Epithelial cell of esophagus (primary cell): ENCODE data around the gene MAPK9.

Experiments
- DNase-seq: peaks from one replicate; pipeline ENCODE4 v3.0.0; 2010; ENCODE audit warnings: low read depth
- H3K4me3 ChIP-seq: 2 replicates; pipeline ENCODE4 v1.5.1; 2011; ENCODE audit warnings: mild to moderate bottlenecking, low read length, control low read depth
- TF ChIP-seq, protein P1 (sequence below): IDR thresholded peaks from 2 replicates; pipeline ENCODE4 v1.5.1; 2011; ENCODE audit warnings: low read depth, mild to moderate bottlenecking, low read length, control low read depth, inconsistent platforms; ENCODE audit not compliant: insufficient read depth; ENCODE audit errors: missing control alignments

MAPK9 gene

DNA sequence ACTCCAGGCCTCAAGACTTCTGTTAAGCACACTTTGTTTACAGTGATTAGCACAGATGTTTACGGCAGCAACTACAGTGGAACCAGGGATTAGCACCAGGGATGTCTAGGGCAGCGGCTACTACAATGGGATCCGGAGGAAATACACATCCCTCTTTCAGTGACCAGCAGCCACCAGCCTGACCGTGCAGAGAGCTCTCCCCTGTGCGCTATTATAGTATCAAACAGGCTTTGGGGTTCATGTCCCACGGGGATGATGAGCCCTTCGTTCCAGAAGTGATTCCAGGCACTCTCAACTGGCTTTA is 39.7 kb upstream of the MAPK9 start:
- DNase-seq: no peak
- H3K4me3 ChIP-seq: no peak overlapping the region
- TF ChIP-seq, protein P1, sequence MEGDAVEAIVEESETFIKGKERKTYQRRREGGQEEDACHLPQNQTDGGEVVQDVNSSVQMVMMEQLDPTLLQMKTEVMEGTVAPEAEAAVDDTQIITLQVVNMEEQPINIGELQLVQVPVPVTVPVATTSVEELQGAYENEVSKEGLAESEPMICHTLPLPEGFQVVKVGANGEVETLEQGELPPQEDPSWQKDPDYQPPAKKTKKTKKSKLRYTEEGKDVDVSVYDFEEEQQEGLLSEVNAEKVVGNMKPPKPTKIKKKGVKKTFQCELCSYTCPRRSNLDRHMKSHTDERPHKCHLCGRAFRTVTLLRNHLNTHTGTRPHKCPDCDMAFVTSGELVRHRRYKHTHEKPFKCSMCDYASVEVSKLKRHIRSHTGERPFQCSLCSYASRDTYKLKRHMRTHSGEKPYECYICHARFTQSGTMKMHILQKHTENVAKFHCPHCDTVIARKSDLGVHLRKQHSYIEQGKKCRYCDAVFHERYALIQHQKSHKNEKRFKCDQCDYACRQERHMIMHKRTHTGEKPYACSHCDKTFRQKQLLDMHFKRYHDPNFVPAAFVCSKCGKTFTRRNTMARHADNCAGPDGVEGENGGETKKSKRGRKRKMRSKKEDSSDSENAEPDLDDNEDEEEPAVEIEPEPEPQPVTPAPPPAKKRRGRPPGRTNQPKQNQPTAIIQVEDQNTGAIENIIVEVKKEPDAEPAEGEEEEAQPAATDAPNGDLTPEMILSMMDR: no peak

DNA sequence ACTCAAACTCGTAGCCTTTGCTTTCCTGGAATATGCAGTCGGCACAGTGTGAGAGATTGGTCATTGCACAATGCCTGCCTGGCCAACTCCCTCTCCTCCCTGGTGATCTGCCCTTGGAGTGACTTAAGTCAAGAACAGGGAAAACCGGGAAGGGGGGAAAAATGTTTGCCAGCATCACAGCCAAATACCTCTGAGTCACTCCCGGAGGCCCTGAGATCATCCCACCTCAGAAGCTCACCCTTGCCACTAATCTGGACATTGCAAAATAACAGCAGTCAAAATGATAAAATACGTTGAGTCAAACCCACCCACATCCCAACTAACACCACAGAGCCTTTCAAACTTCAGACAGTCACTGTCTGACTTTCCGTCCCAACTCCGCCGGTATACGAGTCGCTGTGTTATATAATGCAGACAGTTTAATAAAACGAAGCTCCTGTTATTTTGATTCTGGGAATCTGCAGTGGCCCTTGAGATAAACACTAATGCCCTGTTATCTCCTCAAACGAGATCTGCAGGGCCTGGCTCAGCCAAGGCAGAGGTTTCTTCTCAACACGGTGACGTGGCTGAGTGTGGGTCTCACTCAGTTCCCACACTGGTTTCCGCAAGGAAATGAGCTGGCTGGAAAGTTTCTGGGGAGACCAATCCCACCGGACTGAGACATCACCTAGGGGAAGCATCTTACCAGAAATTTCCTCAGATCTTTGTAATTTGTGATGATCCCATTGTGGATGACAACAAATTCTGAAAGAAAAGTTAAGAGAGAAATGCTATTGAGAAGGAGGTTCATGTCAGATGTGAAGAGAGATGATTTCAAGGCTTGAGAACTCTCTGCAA is 39.1 kb upstream of the MAPK9 start:
- TF ChIP-seq, protein P1: no peak
- DNase-seq: peak; percentile 56

DNA sequence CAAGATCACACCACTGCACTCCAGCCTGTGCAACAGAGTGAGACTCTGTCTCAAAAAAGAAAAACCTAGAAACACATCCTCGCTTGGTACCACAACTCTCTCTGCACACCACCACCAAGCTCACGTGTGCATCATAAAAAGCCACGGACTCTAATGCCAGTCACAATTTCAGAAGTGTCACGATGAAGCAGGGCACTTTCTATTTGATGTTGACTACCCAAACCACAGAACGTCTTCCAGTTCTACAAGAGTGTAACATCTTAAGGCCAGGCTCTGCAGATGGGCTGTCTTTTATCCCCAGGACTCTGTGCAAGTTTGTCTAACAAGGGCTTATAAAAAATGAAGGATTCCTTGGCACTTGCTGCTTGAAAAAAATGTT is 38.4 kb upstream of the MAPK9 start:
- TF ChIP-seq, protein P1: no peak
- no peak overlapping the region for H3K4me3 ChIP-seq
- no peak for DNase-seq

More for the DNA sequence above, 39.1 kb upstream of the MAPK9 start:
- H3K4me3 ChIP-seq: no peak overlapping the region

DNA sequence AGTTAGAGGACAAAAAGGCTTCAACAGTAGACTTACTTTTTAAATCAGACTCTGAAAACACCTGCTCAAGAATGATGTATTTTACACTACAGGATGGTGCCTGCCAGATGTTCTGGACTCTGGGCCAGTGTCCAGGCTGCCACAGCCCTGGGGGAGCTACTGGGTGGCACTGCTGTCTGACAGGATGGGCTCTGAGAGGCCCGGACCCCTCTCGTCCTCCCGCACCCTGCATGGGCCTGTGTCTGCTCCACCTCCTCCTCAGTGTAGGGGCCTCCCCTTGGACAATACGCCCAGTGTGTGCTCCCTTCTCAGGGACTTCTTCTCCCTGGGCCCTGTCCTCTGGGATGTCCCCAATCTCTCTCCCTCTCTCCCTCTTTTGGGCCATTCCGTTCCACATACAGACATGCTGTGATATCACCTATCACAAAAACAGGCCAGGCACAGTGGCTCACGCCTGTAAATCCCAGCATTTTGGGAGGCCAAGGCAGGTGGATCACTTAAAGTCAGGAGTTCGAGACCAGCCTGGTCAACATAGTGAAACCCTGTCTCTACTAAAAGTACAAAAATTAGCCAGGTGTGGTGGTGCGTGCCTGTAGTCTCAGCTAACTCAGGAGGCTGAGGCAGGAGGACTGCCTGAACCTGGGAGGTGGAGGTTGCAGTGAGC is 37.9 kb upstream of the MAPK9 start:
- no peak for DNase-seq
- TF ChIP-seq, protein P1: no peak
- H3K4me3 ChIP-seq: no peak overlapping the region

DNA sequence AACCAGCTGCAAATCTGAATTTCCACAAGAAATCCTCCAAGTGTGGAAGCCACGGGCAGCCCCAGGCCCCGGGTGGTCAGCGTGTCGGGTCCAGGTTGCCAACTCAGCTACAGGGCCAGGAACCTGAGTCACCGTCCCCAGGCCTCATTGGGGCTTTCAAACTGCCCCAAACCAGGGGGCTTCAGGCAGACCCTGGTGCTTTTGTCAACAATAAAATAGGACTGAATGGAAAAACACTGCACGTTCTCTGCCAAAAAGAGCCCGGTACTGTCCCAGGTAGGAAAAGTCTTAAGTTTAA is 37.2 kb upstream of the MAPK9 start:
- DNase-seq: no peak
- TF ChIP-seq, protein P1: no peak
- no peak overlapping the region for H3K4me3 ChIP-seq

DNA sequence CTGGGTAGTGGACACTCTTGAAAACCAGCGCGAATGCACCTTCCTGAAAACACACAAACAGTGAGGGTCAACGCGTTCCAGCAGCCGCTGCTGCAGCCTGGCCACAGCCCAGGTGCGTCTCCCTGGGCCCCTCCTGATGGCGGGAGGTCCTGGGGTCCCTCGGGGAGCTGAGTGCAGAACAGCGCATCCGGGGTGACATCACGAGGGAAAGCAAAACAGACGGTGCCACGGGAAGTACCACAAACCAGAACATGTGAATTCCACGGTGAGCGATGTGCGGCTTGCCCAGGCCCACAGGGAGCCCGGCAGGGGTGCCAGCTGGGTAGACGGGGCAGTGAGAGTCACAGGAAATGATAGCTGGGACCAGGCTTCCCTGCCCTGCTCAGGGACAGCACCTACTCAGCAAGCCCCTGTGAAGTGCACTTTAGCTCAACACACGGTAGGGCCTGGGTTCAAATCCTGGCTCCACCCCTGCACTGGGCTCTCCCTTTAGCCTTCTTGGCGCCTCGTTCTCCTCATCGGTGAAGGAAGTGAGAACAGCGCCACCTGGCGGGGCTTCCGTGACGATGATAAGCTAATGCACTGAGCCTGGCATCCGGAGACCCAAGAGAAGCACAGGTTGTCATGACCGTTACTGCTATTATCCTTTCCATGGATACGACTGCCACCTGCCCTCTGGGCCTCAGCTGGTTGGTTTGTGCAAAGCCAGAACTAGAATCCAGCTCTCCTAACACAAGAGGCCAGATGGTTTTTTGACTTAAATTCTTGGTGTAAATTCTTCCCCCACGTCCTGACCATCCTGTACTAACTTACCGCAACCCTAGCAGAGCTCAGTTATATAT is 36.6 kb upstream of the MAPK9 start:
- TF ChIP-seq, protein P1: peak; percentile 62
- peak; percentile 53 for DNase-seq
- no peak overlapping the region for H3K4me3 ChIP-seq
